LoVo (cell line): ENCODE results near the gene CCER1.
"Not testable (repeated sequence)": the region's sequence is repeated elsewhere in the genome, so short reads cannot be mapped to it uniquely, and the experiment has no call there.

Experiments used
- DNase-seq: peaks from one replicate; pipeline ENCODE4 v3.0.0-alpha.2; 2016; ENCODE audit warnings: low spot score

The CCER1 gene, protein sequence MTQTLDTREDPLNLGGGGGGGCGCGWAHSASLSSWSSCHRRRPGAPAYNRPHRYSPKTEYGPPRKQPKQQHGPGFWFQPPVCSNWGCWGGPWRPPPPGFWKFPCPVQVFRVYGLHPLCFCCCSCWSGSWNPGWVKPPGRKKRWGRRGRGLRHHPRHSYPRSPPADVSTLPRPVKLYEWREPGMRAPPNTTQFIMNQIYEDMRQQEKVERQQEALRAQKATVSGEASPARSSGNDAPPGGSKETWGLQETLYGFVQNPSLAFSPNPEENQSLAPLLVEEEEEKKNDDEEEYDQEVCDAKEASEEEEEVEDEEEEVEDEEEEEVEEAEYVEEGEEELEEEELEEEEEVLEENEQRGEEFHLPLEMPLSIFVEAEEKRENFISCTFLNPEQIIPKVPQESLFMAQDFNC

DNA sequence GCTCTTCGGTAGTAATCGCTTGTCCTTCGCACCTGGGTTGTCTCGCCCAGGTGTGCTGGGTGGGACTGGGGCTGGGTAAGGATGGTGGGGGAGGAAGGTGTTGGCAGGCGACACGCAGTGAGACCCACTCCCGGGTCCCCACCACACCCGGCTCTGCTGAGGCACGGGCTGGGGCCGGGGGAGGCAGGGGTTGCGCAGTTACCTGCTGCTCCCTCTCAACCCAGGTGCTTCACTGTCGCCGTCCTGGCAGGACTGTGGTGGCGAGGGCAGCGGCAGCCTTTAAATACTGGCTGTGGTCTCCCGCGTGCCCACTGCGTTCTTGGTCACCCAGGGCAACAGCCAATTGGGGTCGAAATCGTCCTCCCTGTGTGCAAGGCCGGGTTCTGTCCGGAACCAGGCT is at the start of gene CCER1:
CCER1 (minus strand) TSS at position 256 of the 400 bp plus-strand sequence. CDS start 434 bp downstream, outside the sequence.
- no peak for DNase-seq

DNA sequence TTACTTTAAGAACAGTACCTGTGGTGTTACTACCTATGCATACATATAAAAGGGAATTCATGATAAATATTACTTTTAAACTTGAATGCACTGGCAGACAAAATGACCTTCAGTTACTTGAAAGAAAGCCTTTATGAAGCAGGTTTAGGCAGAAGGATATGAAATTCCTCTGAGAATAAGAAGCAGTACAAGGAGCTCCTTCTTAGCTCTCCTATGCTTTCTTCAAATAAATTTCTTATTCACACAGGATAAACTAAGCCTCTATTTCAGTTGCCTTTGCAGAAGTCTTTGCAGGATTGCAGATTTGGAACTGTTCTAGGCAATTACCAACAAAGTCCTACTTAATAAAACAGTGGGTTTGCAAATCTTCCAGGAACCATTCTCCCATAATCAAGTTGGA is 48.8 kb upstream of the CCER1 start:
- DNase-seq: no peak

DNA sequence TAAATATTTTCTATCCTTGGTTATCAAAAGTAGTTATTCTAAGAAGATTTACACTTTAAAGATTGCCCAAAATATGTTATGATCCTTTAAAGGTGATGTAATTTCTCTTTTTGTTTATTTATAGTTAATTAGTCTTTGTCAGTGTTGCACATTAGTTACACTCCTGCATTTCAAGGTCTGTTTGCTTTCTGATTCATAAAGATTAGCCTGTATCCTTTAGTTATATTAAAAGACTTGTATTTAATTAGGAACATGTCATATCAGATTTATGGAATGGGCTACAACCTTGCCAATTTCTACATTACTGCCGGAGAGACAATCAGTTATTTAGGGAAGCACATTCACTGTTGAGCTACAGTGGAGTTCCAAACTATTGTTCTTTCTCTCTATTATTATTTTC is 46.3 kb upstream of the CCER1 start:
- no peak for DNase-seq

DNA sequence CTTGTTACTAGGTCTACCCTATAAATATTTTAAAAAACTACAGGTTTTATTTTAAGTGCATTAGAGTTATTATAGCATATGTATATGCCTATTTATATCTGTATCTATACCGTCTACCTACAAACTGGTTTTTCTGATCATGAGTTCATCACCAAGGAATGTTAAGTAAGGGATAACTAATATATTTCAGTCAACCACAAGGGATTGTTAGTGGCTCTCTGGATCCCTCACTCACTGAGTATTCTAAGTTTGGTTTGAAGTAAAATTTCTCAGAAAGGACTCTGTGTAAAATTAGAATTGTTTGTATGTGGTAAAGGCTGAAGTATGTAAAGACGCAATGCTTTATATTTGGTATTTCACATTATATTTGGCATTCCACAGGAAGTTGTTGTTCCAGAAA is 45.0 kb upstream of the CCER1 start:
- DNase-seq: no peak

DNA sequence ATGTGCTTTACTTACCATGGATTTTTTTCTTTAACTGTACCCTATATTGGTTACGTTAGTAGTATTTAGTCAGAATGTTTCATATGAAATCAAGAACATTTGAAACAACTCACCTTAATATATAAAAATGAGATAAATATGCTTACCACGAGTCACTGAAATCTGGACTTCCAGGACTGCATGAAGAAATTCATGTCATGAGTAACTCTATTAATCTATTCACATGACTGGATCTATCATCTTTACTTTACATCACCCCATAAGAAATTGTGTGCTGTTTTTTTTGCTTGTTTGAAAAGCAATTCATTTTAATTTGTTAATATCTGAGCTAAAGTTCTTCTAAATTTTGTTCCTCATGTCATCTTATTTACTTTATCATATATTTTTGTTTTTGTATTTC is 44.6 kb upstream of the CCER1 start:
- no peak for DNase-seq

DNA sequence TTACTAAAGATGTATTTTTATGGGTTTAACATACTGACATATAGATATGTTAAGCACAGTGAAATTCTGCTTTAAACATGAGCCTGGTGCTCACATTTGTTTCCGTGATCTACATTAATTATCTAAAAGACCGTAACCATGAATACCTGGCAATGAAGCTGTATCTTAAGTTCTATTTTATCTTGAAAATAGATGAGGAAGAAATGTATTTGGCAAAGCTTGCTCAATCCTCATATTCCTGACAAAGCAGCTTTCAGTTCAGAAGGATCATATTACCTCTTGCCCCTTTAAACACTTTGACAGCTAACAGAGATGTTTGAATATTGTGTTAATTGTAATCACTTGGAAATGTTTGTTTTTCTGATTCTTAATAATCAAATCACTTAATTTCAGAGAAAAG is 40.0 kb upstream of the CCER1 start:
- DNase-seq: no peak

DNA sequence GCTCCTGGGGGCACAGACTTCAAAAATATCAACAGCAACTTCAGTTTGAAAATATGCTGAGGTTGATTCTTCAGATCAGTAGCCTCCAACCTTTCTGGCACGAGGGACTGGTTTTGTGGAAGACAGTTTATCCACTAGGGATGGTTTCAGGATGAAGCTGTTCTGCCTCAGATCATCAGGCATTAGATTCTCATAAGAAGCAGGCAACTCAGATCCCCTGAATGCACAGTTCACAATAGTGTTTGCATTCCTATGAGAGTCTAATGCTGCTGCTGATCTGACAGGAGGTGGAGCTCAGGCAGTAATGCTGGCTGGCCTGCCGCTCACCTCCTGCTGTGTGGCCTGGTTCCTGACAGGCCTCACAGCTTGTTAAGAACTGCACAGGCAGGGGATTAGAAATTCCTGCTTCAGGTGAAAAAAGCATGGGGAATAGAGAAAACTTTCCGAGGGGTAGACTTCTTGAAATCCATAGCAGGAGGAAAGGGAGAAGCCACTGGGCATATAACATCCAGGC is 37.0 kb upstream of the CCER1 start:
- no peak for DNase-seq

DNA sequence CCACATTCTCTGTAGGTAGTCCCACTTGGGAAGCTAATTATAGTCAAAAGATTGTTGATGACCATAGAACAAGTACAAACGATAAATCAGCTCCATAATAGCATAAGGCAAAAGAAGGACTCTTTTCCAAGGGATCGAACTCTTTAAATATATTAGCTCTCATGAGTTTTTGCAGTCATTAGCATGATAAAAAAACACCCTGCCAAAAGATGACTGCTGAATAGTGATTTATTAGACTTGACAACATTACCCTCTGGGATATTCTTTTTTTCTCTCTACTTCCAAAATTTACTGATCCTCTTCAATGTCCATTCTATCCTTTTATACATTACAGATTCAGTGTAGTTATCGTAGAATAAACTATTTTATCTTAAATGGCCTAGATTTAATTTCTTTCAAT is 35.6 kb upstream of the CCER1 start:
- DNase-seq: no peak

DNA sequence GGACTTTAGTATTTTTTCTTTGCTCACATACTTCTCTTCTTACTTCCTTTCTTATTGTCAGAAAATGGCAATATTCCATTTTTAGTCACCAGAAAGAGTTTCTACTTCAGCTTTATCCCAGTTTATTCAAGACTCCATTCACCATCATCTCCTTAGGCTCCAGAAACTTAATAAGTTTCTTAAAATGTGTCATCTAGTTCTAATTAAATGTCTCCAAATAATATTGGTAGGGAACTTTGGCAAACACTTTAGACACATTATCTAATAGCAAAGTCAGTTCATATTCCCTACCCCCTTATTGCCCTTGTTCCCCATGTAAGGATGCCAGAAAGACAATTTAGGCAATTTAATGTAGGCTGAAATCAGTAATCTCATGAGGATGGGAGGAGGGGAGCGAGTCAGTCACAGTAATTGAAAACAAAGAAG is 34.7 kb upstream of the CCER1 start:
- no peak for DNase-seq

DNA sequence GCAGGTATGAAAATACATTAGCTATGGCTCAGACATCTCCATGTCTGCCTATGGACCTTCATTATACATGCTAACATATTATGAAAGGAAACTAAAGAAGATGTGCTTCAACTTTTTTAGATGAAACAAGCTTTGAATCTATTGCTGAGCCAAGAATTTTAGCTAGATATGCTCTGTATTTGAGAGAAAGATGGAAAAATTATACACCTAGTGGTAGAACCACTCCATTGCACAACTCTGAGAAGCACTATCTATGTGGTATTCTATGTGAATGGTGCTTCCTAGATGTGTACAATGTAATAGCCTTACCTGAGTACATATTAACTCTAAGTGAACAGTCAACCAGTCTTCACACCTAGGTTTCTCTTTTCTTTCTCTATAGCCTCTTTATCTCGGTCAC is 32.5 kb upstream of the CCER1 start:
- no peak for DNase-seq

DNA sequence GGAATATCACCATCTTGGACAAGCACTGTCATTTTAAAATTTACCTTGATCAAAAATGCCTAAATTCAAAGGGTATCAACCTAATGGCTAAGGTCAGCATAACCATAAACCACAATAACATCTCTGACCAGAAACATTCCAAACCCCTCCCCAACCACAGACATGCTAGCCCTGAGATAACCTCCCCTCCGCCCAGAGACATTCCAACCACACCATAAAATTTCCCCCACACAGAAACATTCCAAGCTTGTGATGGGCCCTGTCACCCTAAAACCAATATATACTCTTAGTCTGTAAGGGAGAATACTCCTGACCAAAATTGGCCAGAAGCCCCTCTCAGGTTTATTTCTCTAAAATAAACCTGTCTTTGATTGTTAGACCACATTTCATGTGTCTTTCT is 32.1 kb upstream of the CCER1 start:
- DNase-seq: peak; percentile 46

DNA sequence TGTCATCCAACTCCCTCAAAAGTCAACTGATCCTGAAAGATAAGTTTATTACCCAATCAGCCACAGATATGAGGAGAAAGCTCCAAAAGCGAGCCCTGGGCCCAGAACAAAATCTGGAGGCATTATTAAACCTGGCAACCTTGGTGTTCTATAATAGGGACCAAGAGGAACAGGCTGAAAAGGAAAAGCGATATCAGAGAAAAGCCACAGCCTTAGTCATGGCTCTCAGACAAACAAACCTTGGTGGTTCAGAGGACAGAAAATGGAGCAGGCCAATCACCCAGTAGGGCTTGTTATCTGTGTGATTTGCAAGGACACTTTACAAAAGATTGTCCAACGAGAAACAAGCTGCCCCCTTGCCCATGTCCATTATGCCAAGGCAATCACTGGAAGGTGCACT is 30.4 kb upstream of the CCER1 start:
- DNase-seq: not testable (repeated sequence)

DNA sequence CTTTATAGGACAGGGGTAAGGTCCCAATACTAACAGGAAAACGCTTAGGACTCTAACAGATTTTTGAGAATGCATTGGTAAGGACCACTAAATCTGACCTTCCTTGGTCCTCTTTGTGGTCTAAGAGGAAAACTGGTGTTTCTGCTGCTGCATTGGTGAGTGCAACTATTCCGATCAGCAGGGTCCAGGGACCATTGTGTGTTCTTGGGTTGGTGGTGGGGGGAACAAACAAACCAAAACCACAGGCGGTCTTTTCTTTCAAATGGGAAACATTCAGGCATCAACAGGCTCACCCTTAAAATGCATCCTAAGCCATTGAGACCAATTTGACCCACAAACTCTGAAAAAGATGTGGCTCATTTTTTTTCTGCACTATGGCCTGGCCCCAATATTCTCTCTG is 29.1 kb upstream of the CCER1 start:
- no peak for DNase-seq

DNA sequence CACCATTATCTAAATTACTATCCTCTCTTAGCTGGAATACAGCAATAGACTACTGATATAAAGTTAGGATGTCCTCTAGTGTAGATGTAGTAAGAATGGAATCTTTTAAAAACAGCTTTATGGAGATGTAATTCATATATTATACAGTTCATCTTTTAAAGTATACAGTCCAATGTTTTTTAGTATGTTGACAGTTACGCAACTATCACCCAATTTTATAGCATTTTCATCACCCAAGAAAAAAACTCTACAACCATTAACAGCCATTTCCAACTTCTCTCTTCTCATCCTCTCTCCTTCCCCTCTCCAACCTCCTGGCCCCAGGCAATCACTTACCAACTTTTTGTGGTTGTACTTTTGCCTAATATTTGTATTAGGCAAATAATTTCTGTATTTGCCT is 27.2 kb upstream of the CCER1 start:
- DNase-seq: no peak

DNA sequence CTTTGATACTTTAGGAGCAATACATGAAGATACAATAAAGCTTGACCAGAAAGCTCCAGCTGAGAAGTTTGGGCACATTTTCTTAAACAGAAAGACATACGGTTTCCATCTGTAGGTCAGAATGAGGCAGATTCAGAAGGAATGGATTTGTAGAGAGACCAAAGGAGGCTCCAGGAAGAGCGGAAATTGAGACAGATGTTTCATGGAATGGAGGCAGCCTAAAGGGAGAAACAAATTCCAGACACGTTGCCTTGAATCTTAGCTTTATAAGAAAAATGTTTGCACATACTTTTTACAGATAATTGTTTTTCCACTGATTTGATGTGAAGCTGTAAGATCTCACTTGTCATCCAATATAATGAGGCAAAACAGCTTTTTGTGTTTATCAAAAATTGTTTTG is 25.0 kb upstream of the CCER1 start:
- DNase-seq: no peak

DNA sequence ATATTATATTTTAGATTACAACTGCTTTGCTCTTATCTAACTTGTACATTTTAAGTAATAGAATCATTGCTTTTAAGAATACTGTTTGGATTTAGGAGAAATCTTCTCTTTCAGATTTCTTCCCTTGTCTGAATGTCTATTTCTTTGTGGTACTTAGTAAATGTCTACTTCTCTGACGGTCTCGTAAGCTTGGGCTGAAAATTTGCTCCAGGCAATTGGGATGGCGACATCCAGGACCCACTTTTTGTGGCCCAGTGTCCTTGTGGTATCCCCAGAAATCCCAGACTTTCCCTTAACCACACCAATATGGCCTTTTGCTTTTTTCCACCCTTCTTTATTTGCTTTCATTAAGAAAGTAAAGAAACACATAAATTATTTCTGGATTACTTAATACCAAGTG is 24.0 kb upstream of the CCER1 start:
- no peak for DNase-seq

DNA sequence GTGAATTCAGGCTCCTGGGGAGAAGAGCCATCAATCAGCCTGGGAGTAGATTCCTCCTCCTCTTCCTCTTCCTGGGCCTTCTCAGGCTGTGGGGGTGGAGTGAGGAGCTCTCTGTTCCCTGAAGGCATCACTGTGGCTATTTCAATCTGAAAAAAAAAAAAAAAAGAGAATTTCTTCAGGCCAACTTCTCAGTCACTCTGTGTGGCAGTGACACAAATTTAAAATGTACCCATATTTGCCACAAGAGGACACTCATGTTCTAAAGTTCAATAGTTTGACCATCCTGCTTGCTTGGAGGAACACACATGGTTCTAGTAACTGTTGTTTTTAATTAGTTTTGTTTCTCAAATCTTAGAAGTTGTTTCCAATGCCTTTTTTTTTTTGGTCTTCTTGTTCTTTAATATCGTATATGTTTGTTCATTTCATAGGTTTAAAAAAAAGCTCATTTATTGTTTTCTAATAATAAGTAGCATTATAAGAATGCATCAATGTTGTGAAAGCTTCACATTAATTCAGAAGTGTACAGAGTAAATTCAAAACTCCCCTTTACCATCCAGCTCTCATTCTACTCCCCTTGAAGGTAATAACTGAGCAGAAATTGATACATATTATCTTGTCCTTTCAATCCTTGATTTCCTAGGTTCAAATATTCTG is 23.3 kb upstream of the CCER1 start:
- peak; percentile 75 for DNase-seq

DNA sequence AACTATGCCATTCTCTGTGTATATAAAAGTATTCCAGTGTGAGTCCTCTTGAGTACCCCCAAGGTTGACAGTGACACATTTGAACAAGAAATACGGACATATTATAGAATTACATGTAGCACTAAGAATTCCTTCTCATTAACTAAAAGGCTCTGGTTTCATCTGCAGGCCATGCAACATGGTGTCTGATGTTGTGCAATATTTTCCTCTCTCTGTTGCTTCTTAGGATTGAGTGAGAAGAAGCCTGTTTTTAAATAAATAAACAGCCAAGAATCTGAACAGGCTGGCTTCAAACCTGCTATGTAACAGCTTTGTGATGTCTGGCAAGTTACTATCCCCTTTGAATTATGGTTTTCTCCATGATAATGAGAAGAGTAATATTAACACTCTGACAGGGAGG is 22.2 kb upstream of the CCER1 start:
- DNase-seq: no peak

DNA sequence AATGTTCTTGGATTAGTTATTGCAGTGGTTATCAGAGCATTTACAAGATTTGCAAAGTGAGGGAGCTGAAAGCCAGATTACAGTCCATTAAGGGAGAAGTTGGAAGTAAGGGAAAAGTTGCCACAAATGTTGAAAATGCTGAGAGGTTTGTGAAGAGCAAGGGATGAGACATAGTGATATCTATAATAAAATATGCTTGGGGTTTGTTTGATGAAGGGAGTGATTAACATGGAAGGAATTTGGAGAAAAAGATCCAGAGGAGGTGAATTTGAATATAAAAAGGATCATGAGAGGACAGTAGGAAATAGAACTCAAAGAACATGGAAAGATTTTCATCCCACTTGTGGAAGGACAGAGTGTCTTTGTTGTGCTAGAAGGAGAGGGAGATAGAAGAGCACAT is 19.3 kb upstream of the CCER1 start:
- DNase-seq: no peak

DNA sequence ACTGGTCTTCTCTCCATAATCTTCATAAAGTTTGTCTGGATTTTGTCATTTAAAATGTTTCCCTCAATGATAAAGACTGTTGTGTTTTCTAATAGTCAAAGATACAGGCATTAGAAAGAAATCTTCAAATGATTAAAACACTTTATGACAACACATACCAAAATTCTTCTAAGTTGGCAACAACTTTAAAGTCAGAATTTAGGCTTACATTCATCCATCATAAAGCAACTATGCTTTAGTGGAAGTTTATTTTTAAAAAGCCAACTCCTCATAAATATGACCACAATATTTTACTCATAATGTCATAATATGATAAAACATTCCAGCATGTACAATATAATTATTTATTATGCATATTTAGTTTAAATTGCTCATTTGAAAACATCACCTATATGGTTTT is 17.2 kb upstream of the CCER1 start:
- DNase-seq: no peak

DNA sequence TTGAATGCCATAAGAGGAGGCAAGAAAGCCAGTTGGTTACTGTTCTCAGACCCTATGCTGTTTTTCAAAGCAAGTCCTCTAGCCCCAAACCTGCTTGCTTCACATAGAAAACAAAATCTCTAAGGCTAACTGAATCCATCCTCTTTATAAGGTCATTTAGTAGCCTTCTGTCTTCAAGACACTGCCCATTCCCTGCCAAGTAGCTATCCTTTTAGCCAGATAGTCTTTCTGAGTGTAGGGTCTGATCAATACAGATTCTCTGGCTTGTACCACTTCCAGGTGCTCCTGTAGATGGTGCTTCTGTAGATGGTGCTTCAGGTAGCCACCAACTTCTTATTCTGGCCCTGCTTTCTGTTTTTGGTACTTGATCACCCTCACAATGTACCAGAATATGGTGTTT is 15.9 kb upstream of the CCER1 start:
- DNase-seq: no peak

DNA sequence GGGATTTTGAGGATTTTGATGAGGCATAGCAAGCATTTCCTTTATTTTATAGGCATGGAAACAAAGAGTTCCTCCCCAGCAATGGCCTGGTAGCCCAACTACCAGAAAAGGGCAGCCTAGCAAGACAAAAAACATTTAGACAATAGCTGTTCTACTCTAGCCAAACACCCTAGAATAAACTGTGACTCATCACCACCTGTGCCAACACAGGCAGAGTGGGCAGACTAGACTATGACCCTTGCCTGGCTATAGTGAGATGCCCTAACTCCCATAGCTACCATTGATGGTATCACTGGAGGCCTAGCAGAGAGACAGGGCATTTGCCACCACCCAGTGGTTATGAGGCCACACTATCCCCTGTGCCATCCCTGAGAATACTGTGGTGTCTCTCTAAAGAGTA is 15.5 kb upstream of the CCER1 start:
- DNase-seq: peak; percentile 26

DNA sequence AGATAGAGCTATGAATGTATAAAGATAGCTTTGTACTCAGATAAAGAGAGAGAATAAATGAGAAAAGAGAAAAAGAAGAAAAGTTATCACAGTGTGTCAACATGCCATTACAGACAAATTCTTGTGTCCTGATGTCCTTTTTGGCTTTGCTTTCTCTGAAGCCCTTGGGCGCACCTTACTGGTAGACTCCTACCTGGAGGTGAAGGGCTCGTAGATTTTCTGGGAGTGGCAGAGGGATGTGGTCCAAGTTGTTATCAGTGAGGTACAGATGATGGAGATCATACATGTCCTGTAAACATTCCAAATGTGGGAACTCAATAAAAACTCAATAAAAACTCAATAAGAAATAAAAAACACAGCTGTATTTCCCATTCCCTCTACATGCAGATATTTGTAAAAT is 14.9 kb upstream of the CCER1 start:
- DNase-seq: no peak

DNA sequence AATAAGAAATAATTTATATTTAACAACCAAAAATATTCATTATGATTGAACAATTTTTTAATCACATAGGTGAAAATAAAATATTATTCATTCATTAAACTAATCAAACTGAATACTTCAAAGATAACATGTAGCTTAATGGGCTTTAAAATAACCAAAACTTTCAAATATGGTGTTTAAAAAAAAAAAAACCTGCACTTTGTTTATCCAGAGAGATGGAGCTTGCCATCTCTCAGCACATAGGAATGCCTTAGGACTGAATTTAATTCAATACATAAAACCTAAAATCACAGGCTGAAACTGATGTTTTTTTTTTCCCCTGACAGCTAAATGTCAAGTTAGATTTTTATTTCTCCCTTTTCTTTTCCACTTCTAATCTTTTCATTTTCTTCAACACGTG is 14.4 kb upstream of the CCER1 start:
- DNase-seq: no peak
